Suprapubic skin (tissue), 3 donors: ENCODE results near the gene RASGEF1B.
"Not testable (repeated sequence)": the region's sequence is repeated elsewhere in the genome, so short reads cannot be mapped to it uniquely, and the experiment has no call there.

Experiments used
- CTCF ChIP-seq, 2 donors: fragments of 200-600 bp in 1 of 2; fragments of 450-650 bp in 1 of 2; sonication (generic) in 1 of 2; IDR thresholded peaks; one replicate each; pipeline ENCODE4 v1.5.1; 2016 to 2019; ENCODE audit warnings: antibody characterized with exemption in 2 of 2, mild to moderate bottlenecking in 1 of 2, moderate library complexity in 1 of 2
- POLR2A ChIP-seq, 2 donors: fragments of 450-650 bp; IDR thresholded peaks; one replicate each; pipeline ENCODE4 v1.6.1; 2017; ENCODE audit warnings: antibody characterized with exemption in 2 of 2, mild to moderate bottlenecking in 2 of 2, moderate library complexity in 2 of 2

DNA sequence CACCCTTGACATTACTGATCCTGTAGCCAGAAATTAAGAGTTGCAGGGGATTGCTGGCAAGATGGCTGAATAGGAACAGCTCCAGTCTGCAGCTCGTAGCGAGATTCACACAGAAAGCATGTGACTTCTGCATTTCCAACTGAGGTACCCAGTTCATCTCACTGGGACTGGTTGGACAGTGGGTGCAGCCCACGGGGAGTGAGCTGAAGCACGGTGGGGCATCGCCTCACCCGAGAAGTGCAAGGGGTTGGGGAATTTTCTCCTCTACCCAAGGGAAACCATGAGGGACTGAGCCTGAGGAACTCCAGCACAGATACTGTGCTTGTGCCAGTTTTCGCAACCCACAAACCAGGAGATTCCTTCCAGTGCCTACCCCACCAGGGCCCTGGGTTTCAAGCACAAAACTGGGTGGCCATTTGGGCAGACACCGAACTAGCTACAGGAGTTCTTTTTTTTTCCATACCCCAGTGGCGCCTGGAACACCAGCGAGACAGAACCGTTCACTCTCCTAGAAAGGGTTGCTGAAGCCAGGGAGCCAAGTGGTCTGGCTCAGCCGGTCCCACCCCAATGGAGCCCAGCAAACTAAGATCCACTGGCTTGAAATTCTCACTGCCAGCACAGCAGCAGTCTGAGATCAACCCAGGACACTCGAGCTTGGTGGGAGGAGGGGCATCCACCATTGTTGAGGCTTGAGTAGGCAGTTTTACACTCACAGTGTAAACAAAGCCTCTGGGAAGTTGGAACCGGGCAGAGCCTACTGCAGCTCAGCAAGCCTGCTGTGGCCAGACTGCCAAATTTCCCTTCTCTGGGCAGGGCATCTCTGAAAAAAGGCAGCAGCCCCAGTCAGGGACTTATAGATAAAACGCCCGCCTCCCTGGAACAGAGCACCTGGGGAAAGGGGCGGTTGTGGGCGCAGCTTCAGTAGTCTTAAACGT, 1.9 kb upstream of the RASGEF1B start:
- TF ChIP-seq CTCF, POLR2A (IDR thresholded peaks at IDR 0.05): not testable (repeated sequence)
